ENCODE results near the gene TTLL5.

The TTLL5 gene

GRCh38 chr14:75959031-75959430 lies 298.0 kb downstream of the TTLL5 start:
- Histone ChIP-seq H3K4me3 (ENCODE audit: low read depth, low read length) (no peak overlapping the region), H2AFZ (no peak overlapping the region), H3K4me2 (ENCODE audit: low read length) (no peak overlapping the region), H3K9ac (no peak overlapping the region), H3K27me3 (ENCODE audit: control insufficient read depth, insufficient read depth, low read length) (no peaks in the 10 kb centered on the region), H3K79me2 (no peaks in the 10 kb centered on the region), H3K4me1 (no peaks in the 10 kb centered on the region), H3K27ac (no peak overlapping the region), H3K36me3 (ENCODE audit: control insufficient read depth, insufficient read depth, low read length) (no peaks in the 10 kb centered on the region), H3K9me3 (ENCODE audit: control insufficient read depth, low read length) (no peaks in the 10 kb centered on the region)
- TF ChIP-seq CTCF (IDR thresholded peaks at IDR 0.05), result no peak

DNA sequence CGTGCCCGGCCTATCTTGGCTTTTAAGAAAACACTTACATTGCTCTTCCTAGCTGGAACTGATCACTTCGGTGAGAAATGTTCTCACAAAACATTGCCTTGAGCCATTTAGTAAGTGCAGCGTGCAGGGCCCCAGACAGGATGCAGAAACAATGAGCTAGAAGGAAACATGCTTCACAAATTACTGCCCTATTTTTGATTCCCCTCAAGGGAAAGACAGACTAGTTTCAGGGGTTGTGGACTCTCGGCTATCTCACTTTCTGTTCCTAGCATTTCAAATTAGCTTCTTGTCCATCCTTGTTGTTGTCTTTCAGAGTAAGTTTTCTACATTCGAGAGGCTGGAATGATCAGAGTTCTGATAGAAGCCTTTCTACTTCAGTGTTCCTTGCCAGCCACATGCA lies 299.2 kb downstream of the TTLL5 start:
- no peak overlapping the region for H3K4me3 ChIP-seq (ENCODE audit: low read depth, low read length)
- no peaks in the 10 kb centered on the region for H3K79me2 ChIP-seq
- H3K27ac ChIP-seq, result no peak overlapping the region
- no peaks in the 10 kb centered on the region for H3K9me3 ChIP-seq (ENCODE audit: control insufficient read depth, low read length)
- no peak for TF ChIP-seq CTCF (IDR thresholded peaks at IDR 0.05)
- no peak overlapping the region for H3K4me2 ChIP-seq (ENCODE audit: low read length)
- no peaks in the 10 kb centered on the region for H3K27me3 ChIP-seq (ENCODE audit: control insufficient read depth, insufficient read depth, low read length)
- H2AFZ ChIP-seq, result no peak overlapping the region
- H3K4me1 ChIP-seq, result no peaks in the 10 kb centered on the region
- H3K9ac ChIP-seq, result no peak overlapping the region
- no peaks in the 10 kb centered on the region for H3K36me3 ChIP-seq (ENCODE audit: control insufficient read depth, insufficient read depth, low read length)

DNA sequence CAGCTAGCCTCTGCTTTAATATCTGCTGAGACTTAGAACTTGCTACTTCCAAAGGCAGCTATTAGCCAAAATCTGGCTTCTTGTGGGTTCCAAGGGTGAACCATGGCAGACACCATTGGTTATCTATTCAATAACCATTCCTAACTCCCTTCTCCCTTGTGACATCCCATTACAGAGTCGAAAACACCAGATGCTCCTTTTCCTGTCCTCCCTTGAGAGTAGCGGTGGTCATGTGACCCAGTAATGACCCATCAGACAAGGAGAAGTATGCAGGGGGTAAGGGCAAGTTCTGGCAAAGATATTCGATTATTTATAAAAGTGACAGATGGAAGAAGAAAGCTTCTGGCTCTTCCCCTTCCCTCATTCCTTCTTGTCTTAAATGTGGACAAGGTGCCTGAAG lies 300.6 kb downstream of the TTLL5 start:
- no peak for TF ChIP-seq CTCF (IDR thresholded peaks at IDR 0.05)
- no peaks in the 10 kb centered on the region for H3K79me2 ChIP-seq
- no peak overlapping the region for H3K4me2 ChIP-seq (ENCODE audit: low read length)
- H3K27ac ChIP-seq, result no peak overlapping the region
- H3K36me3 ChIP-seq (ENCODE audit: control insufficient read depth, insufficient read depth, low read length), result no peaks in the 10 kb centered on the region
- no peaks in the 10 kb centered on the region for H3K27me3 ChIP-seq (ENCODE audit: control insufficient read depth, insufficient read depth, low read length)
- no peak overlapping the region for H2AFZ ChIP-seq
- H3K9me3 ChIP-seq (ENCODE audit: control insufficient read depth, low read length), result no peaks in the 10 kb centered on the region
- H3K9ac ChIP-seq, result no peak overlapping the region
- H3K4me1 ChIP-seq, result no peaks in the 10 kb centered on the region
- H3K4me3 ChIP-seq (ENCODE audit: low read depth, low read length), result no peak overlapping the region

- Histone ChIP-seq H3K27ac (no peak overlapping the region), H3K36me3 (ENCODE audit: control insufficient read depth, insufficient read depth, low read length) (no peaks in the 10 kb centered on the region), H3K4me1 (no peaks in the 10 kb centered on the region), H3K27me3 (ENCODE audit: control insufficient read depth, insufficient read depth, low read length) (no peaks in the 10 kb centered on the region), H3K4me3 (ENCODE audit: low read depth, low read length) (no peak overlapping the region), H3K9ac (no peak overlapping the region), H3K79me2 (peaks cover 2% of the 10 kb centered on the region), H2AFZ (no peak overlapping the region), H3K4me2 (ENCODE audit: low read length) (no peak overlapping the region), H3K9me3 (ENCODE audit: control insufficient read depth, low read length) (no peaks in the 10 kb centered on the region)
- no peak for TF ChIP-seq CTCF (IDR thresholded peaks at IDR 0.05)
These were observed 306.8 kb downstream of the TTLL5 start for GRCh38 chr14:75967866-75968265.

DNA sequence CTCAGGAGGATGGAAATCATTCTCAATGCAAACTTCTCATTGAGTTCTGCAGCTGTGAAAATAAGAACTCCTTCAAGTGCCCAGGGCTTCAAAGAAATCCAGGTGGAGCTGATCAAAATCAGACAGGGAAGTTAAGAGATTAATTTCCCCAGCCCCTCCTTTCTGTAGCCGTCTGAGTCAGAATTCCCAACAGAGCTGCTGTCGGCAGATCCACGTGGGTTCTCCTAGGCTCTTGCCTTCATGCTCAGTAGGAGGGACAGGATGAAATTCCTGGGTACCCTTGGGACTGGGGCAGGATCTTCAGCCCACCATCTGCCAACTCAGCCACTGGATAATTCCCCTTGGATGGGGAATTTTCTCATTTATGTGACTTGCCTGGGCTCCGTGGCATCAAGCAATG lies 307.4 kb downstream of the TTLL5 start:
- Histone ChIP-seq H3K27me3 (ENCODE audit: control insufficient read depth, insufficient read depth, low read length) (no peaks in the 10 kb centered on the region), H3K4me3 (ENCODE audit: low read depth, low read length) (no peak overlapping the region), H3K36me3 (ENCODE audit: control insufficient read depth, insufficient read depth, low read length) (no peaks in the 10 kb centered on the region), H2AFZ (no peak overlapping the region), H3K9ac (no peak overlapping the region), H3K27ac (no peak overlapping the region), H3K4me1 (no peaks in the 10 kb centered on the region), H3K9me3 (ENCODE audit: control insufficient read depth, low read length) (no peaks in the 10 kb centered on the region), H3K4me2 (ENCODE audit: low read length) (no peak overlapping the region), H3K79me2 (peaks cover 2% of the 10 kb centered on the region)
- no peak for TF ChIP-seq CTCF (IDR thresholded peaks at IDR 0.05)

Measured in parathyroid adenoma (tissue), 2 donors.